Common myeloid progenitor, CD34-positive (primary cell): ENCODE data around the gene MCL1. TPM values are rescaled to one million over a fixed set of nuclear protein-coding genes. Genes with fewer than 3 reads are reported as not detected.
"Not testable (repeated sequence)": the region's sequence is repeated elsewhere in the genome, so short reads cannot be mapped to it uniquely, and the experiment has no call there.

ENCODE experiments used
- CTCF ChIA-PET: fragments of 350-600 bp; sonication (Branson Sonifier 250); formaldehyde crosslinking; loops from one replicate; lab custom pipeline; 2021; ENCODE audit warnings: antibody characterized with exemption; lab: Charles Lee
- POLR2A ChIA-PET: fragments of 350-600 bp; sonication (Branson Sonifier 250); formaldehyde crosslinking; loops from one replicate; lab custom pipeline; 2021; ENCODE audit warnings: antibody characterized with exemption; lab: Charles Lee
- DNase-seq, 3 donors: peaks; one replicate each; pipeline versions ENCODE4 v3.0.0 to v3.0.0-alpha.2; 2013
- H3K27ac ChIP-seq, 2 experiments: 1 replicate in 1 of 2; 2 replicates in 1 of 2; pipeline ENCODE4 v1.7.0; 2013; ENCODE audit warnings: inconsistent platforms in 2 of 2, low read length in 2 of 2, mild to moderate bottlenecking in 2 of 2, low read depth in 1 of 2, moderate library complexity in 1 of 2; ENCODE audit not compliant: severe bottlenecking in 2 of 2, insufficient read depth in 1 of 2, poor library complexity in 1 of 2
- H3K27me3 ChIP-seq, 5 experiments: replicated peaks in 2 of 5; 1 replicate in 3 of 5; 2 replicates in 2 of 5; pipeline versions ENCODE4 v1.6.1 to v1.7.0; 2013; ENCODE audit warnings: low read length in 4 of 5, mild to moderate bottlenecking in 2 of 5, moderate library complexity in 2 of 5, inconsistent platforms in 1 of 5; ENCODE audit not compliant: insufficient read depth in 5 of 5, control insufficient read depth in 4 of 5
- H3K36me3 ChIP-seq, 4 experiments: 1 replicate in 2 of 4; 2 replicates in 2 of 4; pipeline versions ENCODE4 v1.6.1 to v1.7.0; 2013; ENCODE audit warnings: low read length in 3 of 4, control low read depth in 1 of 4, mild to moderate bottlenecking in 1 of 4; ENCODE audit not compliant: control insufficient read depth in 4 of 4, insufficient read depth in 4 of 4
- H3K4me1 ChIP-seq, 4 experiments: 1 replicate in 3 of 4; 2 replicates in 1 of 4; pipeline versions ENCODE4 v1.6.1 to v1.7.1; 2013; ENCODE audit warnings: low read length in 3 of 4, mild to moderate bottlenecking in 3 of 4, control low read depth in 1 of 4, inconsistent platforms in 1 of 4, moderate library complexity in 1 of 4; ENCODE audit not compliant: control insufficient read depth in 4 of 4, insufficient read depth in 4 of 4; ENCODE audit errors: control extremely low read depth in 1 of 4
- H3K4me3 ChIP-seq, 7 experiments: 1 replicate in 4 of 7; 2 replicates in 3 of 7; pipeline versions ENCODE4 v1.5.1 to v1.7.0; 2013; ENCODE audit warnings: mild to moderate bottlenecking in 7 of 7, low read length in 6 of 7, moderate library complexity in 6 of 7, inconsistent platforms in 2 of 7, low read depth in 2 of 7, control low read depth in 1 of 7; ENCODE audit not compliant: insufficient read depth in 4 of 7, control insufficient read depth in 1 of 7; ENCODE audit errors: extremely low read depth in 1 of 7
- H3K9me3 ChIP-seq, 5 experiments: 1 replicate in 4 of 5; 2 replicates in 1 of 5; pipeline versions ENCODE4 v1.6.1 to v1.7.1; 2013; ENCODE audit warnings: low read length in 4 of 5, mild to moderate bottlenecking in 2 of 5, inconsistent platforms in 1 of 5, low read depth in 1 of 5, moderate library complexity in 1 of 5; ENCODE audit not compliant: control insufficient read depth in 4 of 5, insufficient read depth in 2 of 5; ENCODE audit errors: control extremely low read depth in 1 of 5
- WGBS: methylation state at CpG from one replicate; pipeline ENCODE4 v1.1.5; 2013; ENCODE audit not compliant: insufficient coverage; 5-methylcytosine and 5-hydroxymethylcytosine counted together
- polyA plus RNA-seq: library from polyadenylated mRNA; unstranded; fragments of 120-200 nt; gene quantifications from one replicate; pipeline ENCODE4 v1.2.1, GENCODE V29; 2013

The MCL1 gene
- polyA plus RNA-seq = 1,107 TPM

DNA sequence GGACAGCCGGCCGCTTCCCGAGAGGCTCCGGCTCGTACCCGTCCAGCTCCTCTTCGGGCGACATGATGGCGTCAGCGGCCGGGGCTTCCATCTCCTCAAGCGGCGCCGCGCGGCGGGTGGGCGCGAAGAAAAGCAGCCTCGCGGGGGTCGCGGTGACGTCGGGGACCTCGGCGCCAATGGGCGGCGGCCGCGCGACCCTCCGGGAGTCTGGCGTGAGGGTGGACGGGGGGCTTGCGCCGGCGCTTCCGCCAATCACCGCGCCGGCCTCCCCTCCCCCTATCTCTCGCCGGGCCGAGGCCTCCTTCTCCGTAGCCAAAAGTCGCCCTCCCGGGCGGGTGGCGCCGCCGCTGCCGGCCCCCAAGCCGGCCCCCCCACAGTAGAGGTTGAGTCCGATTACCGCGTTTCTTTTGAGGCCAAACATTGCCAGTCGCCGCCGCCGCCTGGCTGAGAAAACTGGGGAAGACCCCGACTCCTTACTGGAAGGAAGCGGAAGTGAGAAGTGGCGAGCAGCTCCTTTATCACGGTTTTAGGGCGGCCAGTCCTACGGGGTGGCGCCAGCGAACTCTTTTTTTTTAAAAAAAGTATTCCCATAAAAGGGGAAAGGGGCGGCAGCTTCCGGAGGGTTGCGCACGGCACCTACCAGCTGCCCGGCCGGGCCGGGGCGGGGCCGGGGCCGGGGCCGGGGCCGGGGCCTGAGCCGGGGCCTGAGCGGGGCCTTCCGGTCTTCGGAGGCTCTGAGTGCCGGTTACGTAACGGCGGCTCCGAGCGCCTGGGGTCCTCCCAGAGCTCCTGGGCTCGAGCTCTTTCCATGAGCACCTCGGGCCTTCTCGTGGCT, at the start of gene MCL1:
Gene MCL1, minus strand, starts transcription at position 501 of the 835 bp plus-strand sequence. Its CDS starts 80 bp downstream, at position 421.
- H3K4me1 ChIP-seq = peaks cover 25 to 34% (median 32%) of the 10 kb centered on the region in 4 experiments
- CTCF ChIA-PET = interaction anchor here (0.5 to 11.1 kb wide), 13 partner anchors 10 to 135 kb away, joined by 3 to 150 read pairs (median 7); no protein-coding TSS in a partner anchor
- H3K9me3 ChIP-seq = no peaks in the 10 kb centered on the region
- POLR2A ChIA-PET = interaction anchor here (0.8 to 2.9 kb wide), 14 partner anchors 10 to 49 kb away, joined by 3 to 43 read pairs (median 8); partner anchors contain the start of gene ENSA
- H3K36me3 ChIP-seq = peaks cover 17 to 45% (median 37%) of the 10 kb centered on the region in 4 experiments
- H3K27me3 ChIP-seq = no peaks in the 10 kb centered on the region
- peak within 1 kb of the TSS; percentile 97 to 98 for H3K27ac ChIP-seq
- WGBS = 0% methylated on average over 81 of the region's 94 CpGs
- peak within 1 kb of the TSS; percentile 91 to 100 (median 99) for H3K4me3 ChIP-seq
- peak; percentile 94 to 98 (median 97) for DNase-seq

DNA sequence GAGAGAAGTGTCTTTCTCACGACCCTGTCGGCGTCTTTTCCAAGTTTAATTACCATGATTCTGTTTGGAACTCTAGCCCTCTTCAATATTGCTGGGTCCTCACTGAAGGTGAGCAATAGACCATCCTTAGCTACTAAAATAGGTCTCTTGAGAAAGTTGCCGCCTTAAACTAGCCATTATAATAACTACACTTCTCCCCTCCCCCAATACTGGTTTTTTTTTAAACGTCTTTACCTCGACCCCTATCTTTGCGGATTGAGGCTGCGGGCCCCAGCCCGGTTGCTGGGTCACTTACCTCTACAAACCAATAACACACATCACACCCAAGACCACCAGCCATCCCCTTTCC, 49.3 kb upstream of the MCL1 start:
- peak overlapping the region; percentile 33 to 92 (median 82) for H3K4me3 ChIP-seq
- ChIA-PET POLR2A (interaction anchor here (0.7 to 3.5 kb wide), 5 partner anchors 8 to 178 kb away, joined by 3 to 24 read pairs (median 6); partner anchors contain the start of gene MCL1), CTCF (interaction anchor here (1.6 to 4.4 kb wide), 5 partner anchors 10 to 69 kb away, joined by 3 to 36 read pairs (median 17); partner anchors contain the start of gene MCL1)
- no peaks in the 10 kb centered on the region for H3K9me3 ChIP-seq
- DNase-seq = no peak
- peak overlapping the region; percentile 97 to 99 for H3K27ac ChIP-seq
- peaks cover 16 to 23% (median 19%) of the 10 kb centered on the region in 4 experiments for H3K4me1 ChIP-seq
- H3K27me3 ChIP-seq = no peaks in the 10 kb centered on the region
- peaks cover 12 to 38% (median 22%) of the 10 kb centered on the region in 4 experiments for H3K36me3 ChIP-seq
- WGBS = 0% methylated on average over 9 of the region's 9 CpGs

DNA sequence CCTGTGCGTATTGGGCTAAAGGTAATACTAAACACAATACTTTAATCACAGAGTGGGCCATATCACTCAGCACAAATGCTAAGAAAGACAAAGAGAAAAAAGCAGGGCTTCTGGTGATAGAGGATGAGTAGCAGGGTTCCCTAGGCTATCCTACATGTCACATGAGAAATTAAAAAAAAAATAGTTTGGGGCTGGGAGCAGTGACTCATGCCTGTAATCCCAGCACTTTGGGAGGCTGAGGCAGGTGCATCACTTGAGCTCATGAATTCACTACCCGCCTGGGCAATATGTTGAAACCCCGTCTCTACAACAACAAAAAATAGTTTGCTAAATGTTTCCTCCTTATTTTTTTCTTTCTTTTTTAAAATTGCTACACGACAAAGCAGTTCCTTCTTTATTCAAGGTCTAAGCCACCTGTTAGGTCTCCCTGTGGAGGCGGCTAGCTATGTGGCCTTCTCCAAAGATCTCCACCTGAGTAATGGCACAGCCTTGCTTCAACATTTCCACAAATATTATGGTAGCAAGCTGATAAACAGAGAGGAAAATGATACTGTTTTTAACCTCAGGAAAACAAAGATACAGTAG, 48.5 kb upstream of the MCL1 start:
- peak overlapping the region; percentile 97 to 99 for H3K27ac ChIP-seq
- DNase-seq = no peak
- ChIA-PET CTCF (interaction anchor here (1.1 to 4.4 kb wide), 8 partner anchors 9 to 72 kb away, joined by 3 to 36 read pairs (median 7); partner anchors contain the start of gene MCL1), POLR2A (interaction anchor here (0.7 to 3.5 kb wide), 3 partner anchors 18 to 55 kb away, joined by 3 to 24 read pairs (median 3); partner anchors contain the start of gene MCL1)
- peaks cover 18 to 26% (median 22%) of the 10 kb centered on the region in 4 experiments for H3K4me1 ChIP-seq
- 74% methylated on average over 4 of the region's 5 CpGs for WGBS
- H3K27me3 ChIP-seq = no peaks in the 10 kb centered on the region
- H3K4me3 ChIP-seq = peak overlapping the region in 6 of 7 experiments; percentile 76 to 92 (median 86)
- peaks cover 13 to 40% (median 25%) of the 10 kb centered on the region in 4 experiments for H3K36me3 ChIP-seq
- no peaks in the 10 kb centered on the region for H3K9me3 ChIP-seq

DNA sequence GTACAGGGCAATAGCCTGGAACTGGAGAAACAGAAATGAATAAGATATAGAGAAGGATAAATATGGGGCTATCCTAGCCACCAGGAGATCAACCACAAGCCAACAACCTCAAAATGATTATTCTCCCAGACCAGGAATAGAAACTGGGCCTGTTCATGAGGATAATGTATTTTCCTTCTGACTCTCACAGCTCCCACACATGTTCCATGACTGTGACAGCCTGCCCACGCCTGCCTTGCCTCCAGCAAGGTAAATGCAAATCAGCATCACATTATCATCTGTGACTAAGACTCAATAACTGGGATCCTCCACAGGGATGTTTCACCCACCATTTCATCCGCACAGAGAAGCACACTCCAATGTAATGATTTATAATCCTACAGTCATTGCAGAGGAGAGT, 46.7 kb upstream of the MCL1 start:
- DNase-seq = no peak
- ChIA-PET CTCF (interaction anchor here (0.6 to 4.4 kb wide), 4 partner anchors 7 to 1208 kb away, joined by 3 to 36 read pairs (median 14); no protein-coding TSS in a partner anchor), POLR2A (interaction anchor here (0.7 kb wide), 1 partner anchor 110 kb away, joined by 3 read pairs; no protein-coding TSS in a partner anchor)
- Histone ChIP-seq H3K27me3 (no peaks in the 10 kb centered on the region), H3K27ac (no peak overlapping the region), H3K4me1 (peaks cover 21 to 42% (median 34%) of the 10 kb centered on the region in 4 experiments), H3K36me3 (peaks cover 13 to 47% (median 30%) of the 10 kb centered on the region in 4 experiments), H3K4me3 (no peak overlapping the region), H3K9me3 (no peaks in the 10 kb centered on the region)
- 100% methylated on average over 1 of the region's 2 CpGs for WGBS

DNA sequence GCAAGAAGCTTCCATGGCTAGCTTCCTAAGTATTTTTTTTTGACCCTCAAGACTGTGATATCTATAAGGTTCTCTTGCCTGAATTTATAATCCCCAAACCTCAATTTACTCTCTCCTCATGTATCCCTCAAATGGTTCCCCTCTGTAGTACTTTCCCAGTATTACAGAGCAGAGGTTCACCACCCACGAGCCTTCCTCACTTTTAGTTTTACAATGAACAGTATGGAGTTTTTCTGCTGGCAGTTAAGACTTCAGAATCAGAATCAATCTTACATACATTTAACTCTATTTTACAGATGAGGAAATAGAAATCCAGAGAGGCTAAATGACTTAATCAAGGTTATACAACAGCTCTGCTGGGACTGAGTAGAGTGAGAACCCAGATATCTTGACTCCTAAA, 45.1 kb upstream of the MCL1 start:
- peaks cover 18 to 62% (median 37%) of the 10 kb centered on the region in 4 experiments for H3K36me3 ChIP-seq
- H3K27me3 ChIP-seq, H3K27ac ChIP-seq, DNase-seq, H3K4me3 ChIP-seq, H3K9me3 ChIP-seq: not testable (repeated sequence)
- H3K4me1 ChIP-seq = peaks cover 28 to 51% (median 37%) of the 10 kb centered on the region in 4 experiments
- POLR2A ChIA-PET = interaction anchor here (1.8 kb wide), 1 partner anchor 45 kb away, joined by 4 read pairs; the partner anchor contains the start of gene MCL1
- CTCF ChIA-PET = interaction anchor here (0.8 to 8.4 kb wide), 3 partner anchors 11 to 270 kb away, joined by 3 to 152 read pairs (median 3); no protein-coding TSS in a partner anchor
- WGBS = no CpG with 5 or more reads among the region's 1 CpG

DNA sequence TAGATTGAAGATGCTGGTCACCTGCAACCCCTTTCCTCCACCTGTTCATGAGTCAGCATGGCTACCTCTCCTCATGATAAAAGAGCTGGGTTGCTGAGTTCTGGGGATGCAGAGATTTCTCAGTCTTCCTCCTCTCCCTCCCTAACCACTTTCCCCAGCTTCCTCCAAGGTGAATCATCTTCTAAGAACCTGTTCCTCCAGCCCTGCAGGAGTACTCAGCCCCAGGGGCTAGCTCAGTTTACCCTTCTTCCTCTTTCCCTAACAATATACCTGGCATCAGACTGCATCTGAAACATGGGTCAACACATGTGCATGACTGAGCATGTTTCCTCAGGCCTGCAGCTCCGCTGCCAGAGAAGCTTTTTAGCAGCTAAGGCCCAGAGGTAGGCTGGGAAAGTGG, 44.7 kb upstream of the MCL1 start:
- H3K9me3 ChIP-seq, H3K4me3 ChIP-seq, DNase-seq, H3K27ac ChIP-seq, H3K27me3 ChIP-seq: not testable (repeated sequence)
- Histone ChIP-seq H3K36me3 (peaks cover 20 to 66% (median 39%) of the 10 kb centered on the region in 4 experiments), H3K4me1 (peaks cover 31 to 55% (median 38%) of the 10 kb centered on the region in 4 experiments)
- no CpG with 5 or more reads among the region's 1 CpG for WGBS
- ChIA-PET CTCF (interaction anchor here (0.8 to 8.4 kb wide), 2 partner anchors 10 to 61 kb away, joined by 3 to 152 read pairs; no protein-coding TSS in a partner anchor), POLR2A (interaction anchor here (1.8 kb wide), 1 partner anchor 45 kb away, joined by 4 read pairs; the partner anchor contains the start of gene MCL1)
